HG03521 (cell line): ENCODE data around the gene HIKESHI.

ENCODE experiments used
- ATAC-seq: cut with Tn5 transposase; IDR thresholded peaks from one replicate; pipeline ENCODE4 v1.9.1; 2021; ENCODE audit warnings: mild to moderate bottlenecking, moderate library complexity; ENCODE audit not compliant: unreplicated experiment

The HIKESHI gene

DNA sequence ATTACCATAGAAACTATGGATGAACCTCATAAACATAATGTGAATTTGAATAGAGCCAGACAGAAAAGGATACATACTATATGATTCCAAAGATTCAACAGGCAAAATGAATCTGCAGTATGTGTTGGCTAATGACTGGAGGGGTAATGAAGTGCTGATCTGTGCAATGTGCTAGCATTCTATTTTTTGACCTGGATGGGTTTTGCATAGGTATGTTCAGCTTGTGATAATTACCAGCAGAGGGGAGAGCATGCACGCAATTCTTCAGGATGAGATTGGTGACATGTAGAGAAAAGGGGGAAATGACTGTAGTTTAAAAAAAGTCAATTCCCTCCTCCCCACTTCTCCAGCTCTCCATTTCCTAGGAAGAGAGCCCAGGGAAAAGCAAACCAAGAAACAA, 72.0 kb downstream of the HIKESHI start:
- no peak for ATAC-seq

DNA sequence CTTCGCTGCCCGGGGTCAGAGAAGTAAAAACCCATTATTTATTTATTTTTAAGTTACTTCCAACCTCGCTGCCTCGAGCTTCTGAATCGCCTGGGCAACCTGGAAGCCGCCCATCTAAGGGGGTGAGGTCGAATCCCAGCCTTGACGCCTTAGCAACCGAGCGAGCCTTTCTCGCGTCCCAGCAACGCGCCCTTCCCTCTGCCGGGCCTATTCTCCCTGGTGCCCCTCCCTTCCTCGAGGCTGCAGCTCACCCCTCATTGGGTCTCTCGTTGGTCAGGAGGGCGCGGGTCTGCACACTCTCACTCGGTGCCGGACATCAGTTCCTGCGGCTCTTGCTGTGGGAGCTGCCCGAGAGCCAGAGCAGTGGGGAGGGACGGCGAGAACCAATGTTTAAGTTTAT, 72.5 kb downstream of the HIKESHI start, which contains the start of gene CCDC81:
Gene CCDC81 (plus strand): TSS at position 302 of the 400 bp plus-strand sequence. CDS start 277 bp downstream, outside the sequence.
- no peak for ATAC-seq

DNA sequence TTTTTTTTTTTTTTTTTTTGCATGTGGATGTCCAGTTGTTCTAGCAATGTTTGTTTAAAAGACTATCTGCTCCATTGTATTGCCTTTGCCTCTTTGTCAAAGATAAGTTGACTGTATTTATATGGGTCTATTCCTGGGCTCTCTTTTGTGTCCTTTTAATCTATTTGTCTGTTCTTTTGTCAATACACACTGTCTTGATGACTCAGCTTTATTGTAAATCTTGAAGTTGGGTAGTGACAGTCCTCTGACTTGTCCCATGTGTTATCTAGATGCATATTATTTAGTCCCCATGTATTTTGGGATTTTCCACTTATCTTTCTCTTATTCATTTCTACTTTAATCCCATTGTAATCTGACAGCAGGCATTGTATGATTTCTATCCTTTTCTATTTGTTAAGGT, 75.9 kb downstream of the HIKESHI start:
- ATAC-seq: no peak

DNA sequence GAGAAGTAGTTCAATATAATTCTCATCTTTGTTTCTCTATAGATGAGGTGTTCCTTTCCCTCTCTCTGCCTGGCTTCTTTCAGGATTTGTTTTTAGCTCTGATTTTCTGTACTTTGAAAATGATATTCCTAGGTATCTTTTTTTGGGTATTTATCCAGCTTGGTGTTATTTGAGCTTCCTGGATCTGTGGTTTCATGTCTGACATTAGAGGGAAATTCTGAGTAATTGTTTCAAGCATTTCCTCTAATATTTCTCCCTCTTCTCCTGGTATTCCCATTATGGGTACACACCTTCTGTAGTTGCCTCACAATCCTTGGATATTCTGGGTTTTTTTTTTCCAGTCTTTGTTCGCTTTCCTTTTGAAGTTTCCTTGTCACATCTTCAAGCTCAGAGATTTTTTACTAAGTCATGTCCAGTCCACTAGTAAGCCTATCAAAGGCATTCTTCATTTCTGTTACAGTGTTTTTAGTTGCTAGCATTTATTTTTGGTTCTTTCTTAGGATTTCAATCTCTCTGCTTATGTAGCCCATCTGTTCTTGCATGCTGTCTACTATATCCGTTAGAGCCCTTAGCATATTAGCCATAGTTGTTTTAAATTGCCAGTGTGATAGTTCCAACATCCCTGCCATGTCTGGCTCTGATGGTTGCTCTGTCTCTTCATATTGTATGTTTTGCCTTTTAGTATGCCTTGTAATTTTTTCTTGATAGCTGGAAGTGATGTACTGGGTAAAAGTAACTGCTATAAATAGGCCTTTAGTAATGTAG, 78.4 kb downstream of the HIKESHI start:
- no peak for ATAC-seq

DNA sequence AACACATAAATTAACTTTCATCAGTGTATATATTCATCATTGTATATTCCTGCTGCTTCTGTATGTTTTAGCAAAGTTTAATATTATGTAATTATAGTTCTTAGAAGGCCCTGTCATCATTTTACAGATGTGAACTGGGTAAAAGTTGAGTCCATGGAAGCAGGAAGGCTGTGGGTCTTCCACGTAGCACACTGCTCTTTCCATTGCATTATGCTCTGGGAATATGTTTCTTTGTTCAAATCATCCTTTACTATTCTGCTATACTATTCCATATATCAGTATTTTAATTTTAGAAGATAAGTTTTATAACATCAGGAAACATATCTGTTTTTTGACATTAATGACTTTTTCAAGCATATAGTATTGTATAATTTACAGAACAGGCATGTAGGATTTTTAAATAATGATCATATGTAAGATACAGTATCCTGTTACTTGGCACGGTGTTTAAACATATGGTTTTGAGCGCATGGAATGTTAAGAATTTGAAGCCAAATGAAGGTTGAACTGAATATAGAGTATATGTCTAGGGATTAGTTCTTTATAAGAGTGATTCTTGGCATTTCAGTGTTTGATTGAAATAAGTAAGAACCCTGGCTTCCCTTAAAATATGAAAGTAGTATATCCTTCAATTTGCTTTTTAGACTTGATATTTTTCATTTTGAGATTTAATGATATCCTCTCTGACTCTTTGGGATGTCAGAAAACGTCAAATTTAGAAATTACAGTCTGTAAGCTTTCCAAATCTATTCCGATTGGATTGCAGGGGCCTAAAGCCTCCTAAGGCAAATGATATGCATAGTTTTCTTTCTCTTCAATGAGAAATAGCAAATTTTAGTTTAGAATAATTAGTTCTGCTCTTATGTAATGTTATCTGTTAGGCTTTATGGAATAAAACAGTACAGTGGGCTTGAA, 81.3 kb downstream of the HIKESHI start:
- no peak for ATAC-seq

DNA sequence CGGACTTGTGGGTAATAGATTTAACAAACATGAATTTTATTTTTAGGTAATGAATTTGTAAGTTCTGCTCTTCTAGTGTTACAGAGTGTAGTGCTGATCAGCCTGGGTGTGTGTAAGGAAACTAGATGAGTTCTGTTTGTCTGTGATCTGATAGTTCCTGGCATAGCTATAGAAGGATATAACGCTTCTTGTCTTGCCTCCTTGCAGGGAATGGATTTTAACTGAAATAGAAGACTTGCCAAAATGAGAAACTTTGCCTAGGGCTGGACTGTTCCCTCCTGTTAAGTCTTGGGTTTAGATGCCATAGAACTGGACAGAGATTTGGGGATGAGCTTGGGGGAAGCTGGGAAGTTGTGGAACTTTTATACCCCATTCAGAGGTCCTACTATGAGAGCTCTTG, 84.2 kb downstream of the HIKESHI start:
- no peak for ATAC-seq

DNA sequence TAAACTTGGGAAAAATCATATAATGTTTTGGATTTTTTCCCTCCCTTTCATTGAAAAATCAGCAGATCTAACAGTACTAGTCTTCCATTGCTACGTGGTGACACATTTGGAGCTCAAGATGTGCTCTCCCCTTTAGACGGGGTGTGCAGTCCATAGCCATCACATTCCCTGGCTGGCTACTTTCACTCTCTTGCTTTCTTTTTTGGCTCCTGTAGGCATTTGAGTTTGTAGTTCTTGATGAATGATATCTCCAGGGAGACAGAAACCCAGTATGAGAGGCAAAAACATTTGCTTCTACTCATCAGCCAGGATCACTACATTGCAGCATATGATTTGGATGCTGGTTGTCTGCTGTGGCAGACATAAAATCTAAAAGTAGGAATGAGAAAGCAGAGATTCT, 84.7 kb downstream of the HIKESHI start:
- ATAC-seq: no peak

DNA sequence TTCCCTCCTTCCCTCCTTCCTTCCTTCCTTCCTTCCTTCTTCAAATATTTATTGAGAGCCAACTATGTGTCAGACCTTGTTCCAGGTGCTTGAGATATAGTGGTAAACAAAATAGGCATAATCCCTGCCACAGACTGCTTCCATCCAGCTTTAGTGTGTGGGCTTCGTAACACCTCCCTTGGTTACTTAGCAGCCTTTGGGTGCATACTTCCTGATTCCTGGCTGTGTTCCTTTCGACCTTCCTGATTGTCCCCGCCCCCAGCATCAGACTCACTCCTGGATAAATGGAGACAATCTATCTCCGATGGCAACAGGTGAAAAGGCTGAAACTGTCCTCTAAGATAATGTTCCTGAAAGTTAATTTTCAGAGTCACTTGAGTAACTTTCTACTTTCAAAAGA, 86.2 kb downstream of the HIKESHI start:
- no peak for ATAC-seq

DNA sequence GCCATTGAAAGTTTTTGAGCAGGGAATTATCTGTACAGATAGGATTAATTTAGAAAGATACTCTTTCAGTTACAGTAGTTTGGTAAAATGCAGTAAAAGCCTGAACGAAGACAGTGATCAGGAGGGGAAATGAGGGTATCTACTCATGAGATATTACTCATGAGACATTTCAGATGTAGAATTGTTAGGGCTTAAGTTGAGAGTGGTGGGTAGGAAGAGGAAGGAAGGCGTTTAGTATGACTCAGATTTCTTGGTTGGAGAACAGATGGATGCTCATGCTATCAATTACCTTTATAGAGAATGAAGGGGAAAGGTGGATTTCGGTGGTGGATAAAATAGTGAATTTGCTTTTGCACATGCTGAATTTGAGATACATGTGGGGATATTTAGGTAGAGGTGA, 88.4 kb downstream of the HIKESHI start:
- no peak for ATAC-seq

DNA sequence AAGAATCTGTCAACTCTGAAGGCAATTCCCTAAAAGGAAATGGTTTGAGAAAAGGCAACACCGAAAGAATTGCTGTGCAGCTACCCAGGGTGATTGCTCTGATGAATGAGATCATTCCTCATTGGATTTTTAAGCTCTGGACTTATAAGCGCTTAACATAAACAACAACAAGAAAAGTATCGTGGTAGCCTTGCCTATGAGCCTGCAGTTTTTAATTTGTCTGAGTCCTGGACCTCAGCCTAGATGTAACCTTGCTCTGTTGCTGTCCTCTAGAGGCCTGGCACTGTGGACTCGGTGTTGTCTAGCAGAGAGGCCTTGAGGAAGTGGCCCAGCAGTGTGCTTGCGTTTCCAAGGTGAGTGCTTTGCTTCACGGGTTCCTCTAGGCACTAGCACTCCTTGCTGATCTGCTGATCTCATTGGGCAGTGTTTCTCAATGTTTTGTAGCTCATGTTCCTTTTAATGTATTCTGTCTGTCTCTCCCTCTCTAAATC, 93.1 kb downstream of the HIKESHI start:
- no peak for ATAC-seq
